OCI-LY1 (cell line): ENCODE data around the gene SLC12A7.

ENCODE experiments used
- EZH2 ChIP-seq: fragments of 200-600 bp; sonication (generic), shearing (Covaris generic); IDR thresholded peaks from 2 replicates; pipeline ENCODE4 v1.8.0; 2017; ENCODE audit warnings: borderline replicate concordance, mixed run types, mild to moderate bottlenecking, antibody characterized with exemption, low read length, moderate library complexity, mixed read lengths
- TF ChIP-seq, protein P1 (sequence below): fragments of 200-600 bp; sonication (generic), shearing (Covaris generic); IDR thresholded peaks from 2 replicates; pipeline ENCODE4 v1.5.1; 2017; ENCODE audit warnings: mild to moderate bottlenecking, antibody characterized with exemption, low read length, moderate library complexity, mixed read lengths

GRCh38 chr5:1027631-1028441, 84.0 kb downstream of the SLC12A7 start:
- TF ChIP-seq, protein P1, sequence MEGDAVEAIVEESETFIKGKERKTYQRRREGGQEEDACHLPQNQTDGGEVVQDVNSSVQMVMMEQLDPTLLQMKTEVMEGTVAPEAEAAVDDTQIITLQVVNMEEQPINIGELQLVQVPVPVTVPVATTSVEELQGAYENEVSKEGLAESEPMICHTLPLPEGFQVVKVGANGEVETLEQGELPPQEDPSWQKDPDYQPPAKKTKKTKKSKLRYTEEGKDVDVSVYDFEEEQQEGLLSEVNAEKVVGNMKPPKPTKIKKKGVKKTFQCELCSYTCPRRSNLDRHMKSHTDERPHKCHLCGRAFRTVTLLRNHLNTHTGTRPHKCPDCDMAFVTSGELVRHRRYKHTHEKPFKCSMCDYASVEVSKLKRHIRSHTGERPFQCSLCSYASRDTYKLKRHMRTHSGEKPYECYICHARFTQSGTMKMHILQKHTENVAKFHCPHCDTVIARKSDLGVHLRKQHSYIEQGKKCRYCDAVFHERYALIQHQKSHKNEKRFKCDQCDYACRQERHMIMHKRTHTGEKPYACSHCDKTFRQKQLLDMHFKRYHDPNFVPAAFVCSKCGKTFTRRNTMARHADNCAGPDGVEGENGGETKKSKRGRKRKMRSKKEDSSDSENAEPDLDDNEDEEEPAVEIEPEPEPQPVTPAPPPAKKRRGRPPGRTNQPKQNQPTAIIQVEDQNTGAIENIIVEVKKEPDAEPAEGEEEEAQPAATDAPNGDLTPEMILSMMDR, result no peak
- no peak for TF ChIP-seq EZH2
